T-helper 9 cell (primary cell): ENCODE results near the gene PLAU.
"Not testable (repeated sequence)": the region's sequence is repeated elsewhere in the genome, so short reads cannot be mapped to it uniquely, and the experiment has no call there.

ENCODE experiments used
- DNase-seq: peaks from one replicate; pipeline ENCODE4 v3.0.0-alpha.2; 2020

The PLAU gene

GRCh38 chr10:73876971-73877370 lies 34.0 kb upstream of the PLAU start:
- no peak for DNase-seq

- DNase-seq: no peak
Measured at GRCh38 chr10:73877533-73878160, 33.3 kb upstream of the PLAU start.

- DNase-seq: no peak
Measured at GRCh38 chr10:73878365-73878764, 32.6 kb upstream of the PLAU start.

- DNase-seq: peak; percentile 93
Measured at GRCh38 chr10:73879296-73880173, 31.4 kb upstream of the PLAU start.

GRCh38 chr10:73881221-73881919 lies 29.6 kb upstream of the PLAU start:
- DNase-seq: no peak

- DNase-seq: no peak
Measured at GRCh38 chr10:73884017-73884416, 26.9 kb upstream of the PLAU start.

- DNase-seq: peak; percentile 53
Measured at GRCh38 chr10:73886085-73886529, 24.8 kb upstream of the PLAU start.

GRCh38 chr10:73886661-73887293 lies 24.2 kb upstream of the PLAU start:
- DNase-seq: no peak

GRCh38 chr10:73887294-73888039 lies 23.5 kb upstream of the PLAU start:
- DNase-seq: no peak

- no peak for DNase-seq
Measured at GRCh38 chr10:73888514-73888913, 22.4 kb upstream of the PLAU start.

- DNase-seq: no peak
Measured at GRCh38 chr10:73889014-73889413, 21.9 kb upstream of the PLAU start.

GRCh38 chr10:73889416-73889815 lies 21.5 kb upstream of the PLAU start:
- not testable (repeated sequence) for DNase-seq

GRCh38 chr10:73890261-73890660 lies 20.7 kb upstream of the PLAU start:
- no peak for DNase-seq

GRCh38 chr10:73890830-73891229 lies 20.1 kb upstream of the PLAU start:
- not testable (repeated sequence) for DNase-seq

GRCh38 chr10:73891540-73891939 lies 19.4 kb upstream of the PLAU start:
- no peak for DNase-seq

- DNase-seq: no peak
Measured at GRCh38 chr10:73892310-73893030, 18.5 kb upstream of the PLAU start.

GRCh38 chr10:73893426-73893825 lies 17.5 kb upstream of the PLAU start:
- no peak for DNase-seq

GRCh38 chr10:73894245-73894971 lies 16.5 kb upstream of the PLAU start:
- DNase-seq: no peak

- not testable (repeated sequence) for DNase-seq
Measured at GRCh38 chr10:73895381-73895780, 15.6 kb upstream of the PLAU start.

GRCh38 chr10:73897693-73898092 lies 13.2 kb upstream of the PLAU start:
- DNase-seq: no peak
